ENCODE data around the gene SCNN1B. TPM values are rescaled to one million over a fixed set of nuclear protein-coding genes. Genes with fewer than 3 reads are reported as not detected.
A peak's percentile ranks its signal among the peaks of the same experiment; 100 is the strongest.

SCNN1B gene
- total and polyA plus RNA-seq, 2 of the 13 experiments (the other 11 are each of a cell fraction or from before 2014, with no cell fraction given) = not detected

GRCh38 chr16:23294260-23294659 is 7.8 kb upstream of the SCNN1B start:
- no peak for FAIRE-seq
- in situ Hi-C loops (cut with HindIII; ENCODE audit: extremely low pct_ligation_motif_present, low pct_unique_long_range_greater_than_20kb) (no loop called here), intact Hi-C loops (cut with micrococcal nuclease; ENCODE audit: unreplicated experiment) (loop anchor here (10.0 kb wide), 1 partner anchor 141 kb away; no protein-coding TSS in a partner anchor)
- 0% methylated on average over 2 of the region's 2 CpGs for WGBS (ENCODE audit: low lambda C conversion rate)
- peak; percentile 66 for ATAC-seq
- no peak overlapping the region for H3K4me3 ChIP-seq (replicated peaks in 1 of 3; ENCODE audit: insufficient read depth in 1 of 3, low read depth in 2 of 3, low read length in 3 of 3)
- no TSS peak for BruUV-seq (replicated peaks)
- no peak overlapping the region for H2AFZ ChIP-seq (ENCODE audit: low read length)
- no peaks in the 10 kb centered on the region for H3K9me3 ChIP-seq (ENCODE audit: low read length)
- H3K4me2 ChIP-seq (ENCODE audit: low read depth, low read length) = peak overlapping the region; percentile 36
- no peaks in the 10 kb centered on the region for H4K20me1 ChIP-seq (ENCODE audit: insufficient read depth, low read length)
- ChIA-PET POLR2A (no interaction called here), CTCF (ENCODE audit: low intra/inter-chr PET ratio, low total read pairs) (no interaction called here)
- peaks cover 0 to 8% of the 10 kb centered on the region in 2 experiments; a peak in 1 of 5 replicates for H3K27me3 ChIP-seq (ENCODE audit: control insufficient read depth in 1 of 2, insufficient read depth in 2 of 2, low read length in 2 of 2)
- peak; percentile 71 for DNase-seq (ENCODE audit: low spot score)
- H3K79me2 ChIP-seq (ENCODE audit: insufficient read depth, low read length) = no peaks in the 10 kb centered on the region
- H3K36me3 ChIP-seq (replicated peaks in 1 of 2; ENCODE audit: control insufficient read depth in 1 of 2, insufficient read depth in 2 of 2, low read length in 2 of 2) = no peaks in the 10 kb centered on the region
- no peak overlapping the region for H3K9ac ChIP-seq (ENCODE audit: insufficient read depth, low read depth, low read length)
- H3K4me1 ChIP-seq (ENCODE audit: insufficient read depth, low read length) = peaks cover 32% of the 10 kb centered on the region
- no peak overlapping the region for H3K27ac ChIP-seq (ENCODE audit: extremely low read length, insufficient read depth, low read length)
- TF ChIP-seq HNF4A (CRISPR knock-in tag; IDR thresholded peaks at IDR 0.05) (peak; percentile 74), TCF12 (IDR thresholded peaks at IDR 0.05) (no peak), TCF12 (CRISPR knock-in tag; IDR thresholded peaks at IDR 0.05) (no peak), SOX6 (IDR thresholded peaks at IDR 0.05) (no peak), SOX6 (CRISPR knock-in tag; IDR thresholded peaks at IDR 0.05) (peak; percentile 66; the same call in 1 of the 2 replicates), DPF2 (CRISPR knock-in tag; IDR thresholded peaks at IDR 0.05; ENCODE audit: borderline replicate concordance, low read depth) (no peak), GATAD2A (CRISPR knock-in tag; IDR thresholded peaks at IDR 0.05) (peak; percentile 24; the same call in 1 of the 2 replicates), PAXIP1 (CRISPR knock-in tag; conservative IDR thresholded peaks at IDR 0.05) (peak; percentile 58; the same call in 1 of the 2 replicates), GABPA (IDR thresholded peaks at IDR 0.05; ENCODE audit: low read depth, low read length) (no peak), GABPA (CRISPR knock-in tag; IDR thresholded peaks at IDR 0.05; ENCODE audit: low read depth) (peak; percentile 67), ZFP62 (CRISPR knock-in tag; IDR thresholded peaks at IDR 0.05) (no peak), FOXJ3 (CRISPR knock-in tag; IDR thresholded peaks at IDR 0.05; ENCODE audit: borderline replicate concordance) (0 out of 2 replicates have a peak, but pooled peaks have one; percentile 15), MIXL1 (CRISPR knock-in tag; IDR thresholded peaks at IDR 0.05) (0 out of 2 replicates have a peak, but pooled peaks have one; percentile 23), HNRNPUL1 (IDR thresholded peaks at IDR 0.05; ENCODE audit: low read depth, low read length) (no peak), ZMYM2 (CRISPR knock-in tag; IDR thresholded peaks at IDR 0.05) (peak; percentile 44; the same call in 1 of the 2 replicates), PRDM10 (CRISPR knock-in tag; IDR thresholded peaks at IDR 0.05; ENCODE audit: low read depth) (peak; percentile 70; the same call in 1 of the 2 replicates), CENPX (CRISPR knock-in tag; IDR thresholded peaks at IDR 0.05) (no peak), ZNF121 (CRISPR knock-in tag; IDR thresholded peaks at IDR 0.05) (peak; percentile 52; the same call in 1 of the 2 replicates), ZBTB7B (CRISPR knock-in tag; IDR thresholded peaks at IDR 0.05) (peak; percentile 44; the same call in 1 of the 2 replicates), ZSCAN20 (CRISPR knock-in tag; IDR thresholded peaks at IDR 0.05; ENCODE audit: borderline replicate concordance) (no peak), GABPB1 (CRISPR knock-in tag; IDR thresholded peaks at IDR 0.05) (0 out of 2 replicates have a peak, but pooled peaks have one; percentile 14)

All from HepG2 (cell line).